OCI-LY1 (cell line): Measurements from ENCODE around the gene H3-3A.

Source experiments
- EZH2 ChIP-seq: fragments of 200-600 bp; sonication (generic), shearing (Covaris generic); IDR thresholded peaks from 2 replicates; pipeline ENCODE4 v1.8.0; 2017; ENCODE audit warnings: borderline replicate concordance, mixed run types, mild to moderate bottlenecking, antibody characterized with exemption, low read length, moderate library complexity, mixed read lengths
- TF ChIP-seq, protein P1 (sequence below): fragments of 200-600 bp; sonication (generic), shearing (Covaris generic); IDR thresholded peaks from 2 replicates; pipeline ENCODE4 v1.5.1; 2017; ENCODE audit warnings: mild to moderate bottlenecking, antibody characterized with exemption, low read length, moderate library complexity, mixed read lengths

DNA sequence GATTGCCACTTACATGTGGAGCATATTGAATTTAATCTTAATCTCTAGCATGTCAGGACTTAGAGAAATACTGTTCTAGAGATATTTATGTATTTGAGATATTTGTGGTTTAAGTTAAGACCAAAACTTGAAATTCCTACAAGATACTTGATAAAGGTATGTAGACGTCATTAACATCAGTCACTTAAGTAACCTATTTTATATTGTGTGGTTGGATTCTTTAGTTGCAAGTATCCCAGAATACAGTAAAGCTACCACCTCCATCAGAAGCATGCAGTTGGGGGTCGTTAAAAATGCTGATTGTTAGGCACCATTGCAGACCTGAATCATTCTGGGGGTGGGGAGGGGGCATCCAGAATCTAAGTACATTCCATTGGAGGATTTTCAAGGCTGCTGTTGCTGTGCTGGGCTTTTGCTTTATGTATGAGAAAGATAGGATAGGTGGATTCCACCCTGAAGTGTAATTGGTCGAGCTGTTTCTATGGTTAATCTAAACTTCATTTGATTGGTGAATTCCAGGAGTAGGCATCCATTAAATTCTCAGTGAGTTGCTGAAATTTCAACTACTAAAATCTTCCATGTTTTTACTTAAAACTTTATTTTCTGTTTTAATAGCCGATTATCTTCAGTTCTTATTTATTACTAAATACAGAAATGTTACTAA, 4.0 kb downstream of the H3-3A start:
- TF ChIP-seq, protein P1, sequence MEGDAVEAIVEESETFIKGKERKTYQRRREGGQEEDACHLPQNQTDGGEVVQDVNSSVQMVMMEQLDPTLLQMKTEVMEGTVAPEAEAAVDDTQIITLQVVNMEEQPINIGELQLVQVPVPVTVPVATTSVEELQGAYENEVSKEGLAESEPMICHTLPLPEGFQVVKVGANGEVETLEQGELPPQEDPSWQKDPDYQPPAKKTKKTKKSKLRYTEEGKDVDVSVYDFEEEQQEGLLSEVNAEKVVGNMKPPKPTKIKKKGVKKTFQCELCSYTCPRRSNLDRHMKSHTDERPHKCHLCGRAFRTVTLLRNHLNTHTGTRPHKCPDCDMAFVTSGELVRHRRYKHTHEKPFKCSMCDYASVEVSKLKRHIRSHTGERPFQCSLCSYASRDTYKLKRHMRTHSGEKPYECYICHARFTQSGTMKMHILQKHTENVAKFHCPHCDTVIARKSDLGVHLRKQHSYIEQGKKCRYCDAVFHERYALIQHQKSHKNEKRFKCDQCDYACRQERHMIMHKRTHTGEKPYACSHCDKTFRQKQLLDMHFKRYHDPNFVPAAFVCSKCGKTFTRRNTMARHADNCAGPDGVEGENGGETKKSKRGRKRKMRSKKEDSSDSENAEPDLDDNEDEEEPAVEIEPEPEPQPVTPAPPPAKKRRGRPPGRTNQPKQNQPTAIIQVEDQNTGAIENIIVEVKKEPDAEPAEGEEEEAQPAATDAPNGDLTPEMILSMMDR, result no peak
- TF ChIP-seq EZH2, result no peak
